HG03575 (cell line): ENCODE measurements around the gene COPZ2.
"Not testable (repeated sequence)": the region's sequence is repeated elsewhere in the genome, so short reads cannot be mapped to it uniquely, and the experiment has no call there.

Experiments used
- ATAC-seq: cut with Tn5 transposase; IDR thresholded peaks from one replicate; pipeline ENCODE4 v1.9.1; 2021; ENCODE audit not compliant: unreplicated experiment, insufficient number of reproducible peaks, low FRiP score; ENCODE audit errors: extremely low read depth

Gene COPZ2

GRCh38 chr17:47993964-47994363 lies 43.6 kb downstream of the COPZ2 start:
- no peak for ATAC-seq

GRCh38 chr17:47993031-47993564 lies 44.5 kb downstream of the COPZ2 start:
- no peak for ATAC-seq

GRCh38 chr17:47992216-47992615 lies 45.4 kb downstream of the COPZ2 start:
- ATAC-seq: no peak

- ATAC-seq: no peak
Observed at GRCh38 chr17:47990962-47991731, 46.5 kb downstream of the COPZ2 start.

GRCh38 chr17:47989700-47990099 lies 47.9 kb downstream of the COPZ2 start:
- ATAC-seq: no peak

- ATAC-seq: no peak
Observed at GRCh38 chr17:47989159-47989558, 48.4 kb downstream of the COPZ2 start.

- ATAC-seq: not testable (repeated sequence)
Observed at GRCh38 chr17:47988445-47988844, 49.2 kb downstream of the COPZ2 start.

- no peak for ATAC-seq
Observed at GRCh38 chr17:47987240-47987835, 50.3 kb downstream of the COPZ2 start.

GRCh38 chr17:47986520-47986919 lies 51.1 kb downstream of the COPZ2 start:
- ATAC-seq: no peak

GRCh38 chr17:47983492-47984223 lies 53.9 kb downstream of the COPZ2 start:
- ATAC-seq: no peak

- ATAC-seq: no peak
Observed at GRCh38 chr17:47982645-47983390, 54.8 kb downstream of the COPZ2 start.

GRCh38 chr17:47982091-47982617 lies 55.4 kb downstream of the COPZ2 start:
- no peak for ATAC-seq

GRCh38 chr17:47981462-47981861 lies 56.1 kb downstream of the COPZ2 start:
- ATAC-seq: no peak

- ATAC-seq: no peak
Observed at GRCh38 chr17:47980541-47980940, 57.1 kb downstream of the COPZ2 start.

GRCh38 chr17:47978324-47978723 lies 59.3 kb downstream of the COPZ2 start:
- ATAC-seq: no peak
